HepG2 (cell line): ENCODE measurements around the gene GOLGA6D. TPM values are rescaled to one million over a fixed set of nuclear protein-coding genes. Genes with fewer than 3 reads are reported as not detected.

ENCODE experiments used
- CEBPB ChIP-seq: IDR thresholded peaks from 2 replicates; pipeline ENCODE4 v1.6.1; 2011; ENCODE audit warnings: low read depth, low read length, improper control_type of control experiment, borderline replicate concordance
- KDM2A ChIP-seq: sonication (generic); formaldehyde crosslinking; IDR thresholded peaks from 2 replicates; pipeline ENCODE4 v1.4.0; 2020; ENCODE audit warnings: low read depth, missing genetic modification reagents, borderline replicate concordance
- SRF ChIP-seq: IDR thresholded peaks from 2 replicates; pipeline ENCODE4 v1.6.1; 2011; ENCODE audit warnings: mild to moderate bottlenecking, low read depth, low read length, moderate library complexity
- TBX2 ChIP-seq: sonication (generic); formaldehyde crosslinking; IDR thresholded peaks from 2 replicates; pipeline ENCODE4 v1.5.0; 2020; ENCODE audit warnings: missing genetic modification reagents, mild to moderate bottlenecking, borderline replicate concordance
- TEAD2 ChIP-seq: sonication (generic); formaldehyde crosslinking; IDR thresholded peaks from 2 replicates; pipeline ENCODE4 v1.9.0; 2021; ENCODE audit warnings: missing genetic modification reagents
- ZFY ChIP-seq: sonication (generic); formaldehyde crosslinking; IDR thresholded peaks from 2 replicates; pipeline ENCODE4 v1.4.0; 2020; ENCODE audit warnings: missing genetic modification reagents
- ZMAT3 ChIP-seq: sonication (generic); formaldehyde crosslinking; conservative IDR thresholded peaks from 2 replicates; pipeline ENCODE4 v1.7.0; 2021; ENCODE audit warnings: missing genetic modification reagents
- ZNF180 ChIP-seq: sonication (generic); formaldehyde crosslinking; IDR thresholded peaks from 2 replicates; pipeline ENCODE4 v1.4.0; 2020; ENCODE audit warnings: low read depth, missing genetic modification reagents, borderline replicate concordance
- ZNF563 ChIP-seq: sonication (generic); formaldehyde crosslinking; IDR thresholded peaks from 2 replicates; pipeline ENCODE4 v1.8.0; 2022; ENCODE audit warnings: mild to moderate bottlenecking, moderate library complexity, missing genetic modification reagents
- polyA plus RNA-seq, 8 experiments: library from polyadenylated mRNA; depleted of rRNA in 3 of 8; stranded (reverse) in 7 of 8; unstranded in 1 of 8; fragments of >200 nt; fragmentation: Illumina TruSeq in 4 of 8; extraction: Trizol in 4 of 8; gene quantifications; 2 replicates each; pipeline versions ENCODE4 v1.2.1 to v1.2.3, GENCODE V29; 2011 to 2016; ENCODE audit warnings: low read depth in 4 of 8, missing spikeins in 1 of 8, mixed read lengths in 1 of 8; ENCODE audit not compliant: insufficient read depth in 1 of 8
- total RNA-seq, 5 experiments: library from RNA; depleted of rRNA; stranded (reverse); fragments of >200 nt; fragmentation: Illumina TruSeq; extraction: Trizol; gene quantifications; 2 replicates each; pipeline ENCODE4 v1.2.3, GENCODE V29; 2016; ENCODE audit warnings: low read depth in 1 of 5
- TF ChIP-seq, protein P1 (sequence below): sonication (generic); formaldehyde crosslinking; IDR thresholded peaks from 2 replicates; pipeline ENCODE4 v1.8.1; 2022; ENCODE audit warnings: low read depth, mild to moderate bottlenecking, missing genetic modification reagents
- TF ChIP-seq, protein P2 (sequence below): fragments of 450-650 bp; IDR thresholded peaks from 2 replicates; pipeline ENCODE4 v1.6.1; 2016
- TF ChIP-seq, protein P3 (sequence below): sonication (generic); formaldehyde crosslinking; IDR thresholded peaks from 2 replicates; pipeline ENCODE4 v1.4.0; 2020; ENCODE audit warnings: missing genetic modification reagents
- TF ChIP-seq, protein P4 (sequence below): sonication (generic); formaldehyde crosslinking; IDR thresholded peaks from 2 replicates; pipeline ENCODE4 v1.4.0; 2020; ENCODE audit warnings: missing genetic modification reagents
- TF ChIP-seq, protein P5 (sequence below): sonication (generic); formaldehyde crosslinking; IDR thresholded peaks from 2 replicates; pipeline ENCODE4 v1.5.0; 2020; ENCODE audit warnings: mild to moderate bottlenecking, missing genetic modification reagents, borderline replicate concordance

Gene GOLGA6D
- total and polyA plus RNA-seq, 2 of the 13 experiments (the other 11 are each of a cell fraction or from before 2014, with no cell fraction given) = 0.04 TPM; not detected in 1

DNA sequence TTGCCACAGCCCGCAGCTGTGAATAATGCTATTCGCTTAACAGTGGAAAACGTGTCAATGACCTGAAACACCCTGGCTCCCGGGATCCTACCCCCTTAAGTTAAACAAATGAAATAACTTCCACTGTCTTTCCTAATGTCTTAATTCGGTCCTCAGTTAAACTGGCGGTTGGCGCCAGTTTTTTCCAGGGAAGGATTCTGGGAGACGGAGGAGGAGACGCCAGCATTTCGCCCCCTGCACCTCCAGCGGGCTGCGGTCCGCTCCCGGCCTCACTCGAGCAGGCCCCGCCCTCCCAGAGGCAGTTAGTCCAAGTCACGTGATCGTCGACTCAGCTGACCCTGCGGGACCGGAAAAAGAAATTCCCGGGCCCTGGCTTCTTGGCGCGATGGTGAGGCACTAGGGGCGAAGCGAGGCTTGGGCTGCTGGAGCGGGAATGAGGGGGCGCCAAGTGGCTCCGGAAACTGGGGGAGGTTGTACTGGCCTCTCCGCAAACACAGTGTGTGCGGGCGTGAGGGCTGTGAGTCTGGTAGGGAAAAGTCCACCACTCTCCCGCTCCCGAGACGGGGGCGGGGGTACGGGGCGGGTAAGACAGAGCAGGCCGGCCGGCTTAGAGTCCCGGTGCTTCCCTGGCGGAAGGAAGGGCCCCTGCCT, 53.2 kb downstream of the GOLGA6D start, which contains the start of gene COMMD4 (continued):
- TF ChIP-seq, protein P1, sequence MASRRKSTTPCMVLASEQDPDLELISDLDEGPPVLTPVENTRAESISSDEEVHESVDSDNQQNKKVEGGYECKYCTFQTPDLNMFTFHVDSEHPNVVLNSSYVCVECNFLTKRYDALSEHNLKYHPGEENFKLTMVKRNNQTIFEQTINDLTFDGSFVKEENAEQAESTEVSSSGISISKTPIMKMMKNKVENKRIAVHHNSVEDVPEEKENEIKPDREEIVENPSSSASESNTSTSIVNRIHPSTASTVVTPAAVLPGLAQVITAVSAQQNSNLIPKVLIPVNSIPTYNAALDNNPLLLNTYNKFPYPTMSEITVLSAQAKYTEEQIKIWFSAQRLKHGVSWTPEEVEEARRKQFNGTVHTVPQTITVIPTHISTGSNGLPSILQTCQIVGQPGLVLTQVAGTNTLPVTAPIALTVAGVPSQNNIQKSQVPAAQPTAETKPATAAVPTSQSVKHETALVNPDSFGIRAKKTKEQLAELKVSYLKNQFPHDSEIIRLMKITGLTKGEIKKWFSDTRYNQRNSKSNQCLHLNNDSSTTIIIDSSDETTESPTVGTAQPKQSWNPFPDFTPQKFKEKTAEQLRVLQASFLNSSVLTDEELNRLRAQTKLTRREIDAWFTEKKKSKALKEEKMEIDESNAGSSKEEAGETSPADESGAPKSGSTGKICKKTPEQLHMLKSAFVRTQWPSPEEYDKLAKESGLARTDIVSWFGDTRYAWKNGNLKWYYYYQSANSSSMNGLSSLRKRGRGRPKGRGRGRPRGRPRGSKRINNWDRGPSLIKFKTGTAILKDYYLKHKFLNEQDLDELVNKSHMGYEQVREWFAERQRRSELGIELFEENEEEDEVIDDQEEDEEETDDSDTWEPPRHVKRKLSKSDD (CRISPR knock-in tag) = no peak
- TF ChIP-seq TBX2 (CRISPR knock-in tag) (peak; percentile 68), SRF (no peak), TEAD2 (CRISPR knock-in tag) (no peak), KDM2A (CRISPR knock-in tag) (peak; percentile 94), ZFY (CRISPR knock-in tag) (peak; percentile 92), CEBPB (no peak), ZNF180 (CRISPR knock-in tag) (no peak), ZMAT3 (peak; percentile 84; the same call in 1 of the 2 replicates), ZNF563 (CRISPR knock-in tag) (peak; percentile 62; the same call in 1 of the 2 replicates)
- TF ChIP-seq, protein P2, sequence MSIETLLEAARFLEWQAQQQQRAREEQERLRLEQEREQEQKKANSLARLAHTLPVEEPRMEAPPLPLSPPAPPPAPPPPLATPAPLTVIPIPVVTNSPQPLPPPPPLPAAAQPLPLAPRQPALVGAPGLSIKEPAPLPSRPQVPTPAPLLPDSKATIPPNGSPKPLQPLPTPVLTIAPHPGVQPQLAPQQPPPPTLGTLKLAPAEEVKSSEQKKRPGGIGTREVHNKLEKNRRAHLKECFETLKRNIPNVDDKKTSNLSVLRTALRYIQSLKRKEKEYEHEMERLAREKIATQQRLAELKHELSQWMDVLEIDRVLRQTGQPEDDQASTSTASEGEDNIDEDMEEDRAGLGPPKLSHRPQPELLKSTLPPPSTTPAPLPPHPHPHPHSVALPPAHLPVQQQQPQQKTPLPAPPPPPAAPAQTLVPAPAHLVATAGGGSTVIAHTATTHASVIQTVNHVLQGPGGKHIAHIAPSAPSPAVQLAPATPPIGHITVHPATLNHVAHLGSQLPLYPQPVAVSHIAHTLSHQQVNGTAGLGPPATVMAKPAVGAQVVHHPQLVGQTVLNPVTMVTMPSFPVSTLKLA = 0 out of 2 replicates have a peak, but pooled peaks have one; percentile 42
- TF ChIP-seq, protein P3, sequence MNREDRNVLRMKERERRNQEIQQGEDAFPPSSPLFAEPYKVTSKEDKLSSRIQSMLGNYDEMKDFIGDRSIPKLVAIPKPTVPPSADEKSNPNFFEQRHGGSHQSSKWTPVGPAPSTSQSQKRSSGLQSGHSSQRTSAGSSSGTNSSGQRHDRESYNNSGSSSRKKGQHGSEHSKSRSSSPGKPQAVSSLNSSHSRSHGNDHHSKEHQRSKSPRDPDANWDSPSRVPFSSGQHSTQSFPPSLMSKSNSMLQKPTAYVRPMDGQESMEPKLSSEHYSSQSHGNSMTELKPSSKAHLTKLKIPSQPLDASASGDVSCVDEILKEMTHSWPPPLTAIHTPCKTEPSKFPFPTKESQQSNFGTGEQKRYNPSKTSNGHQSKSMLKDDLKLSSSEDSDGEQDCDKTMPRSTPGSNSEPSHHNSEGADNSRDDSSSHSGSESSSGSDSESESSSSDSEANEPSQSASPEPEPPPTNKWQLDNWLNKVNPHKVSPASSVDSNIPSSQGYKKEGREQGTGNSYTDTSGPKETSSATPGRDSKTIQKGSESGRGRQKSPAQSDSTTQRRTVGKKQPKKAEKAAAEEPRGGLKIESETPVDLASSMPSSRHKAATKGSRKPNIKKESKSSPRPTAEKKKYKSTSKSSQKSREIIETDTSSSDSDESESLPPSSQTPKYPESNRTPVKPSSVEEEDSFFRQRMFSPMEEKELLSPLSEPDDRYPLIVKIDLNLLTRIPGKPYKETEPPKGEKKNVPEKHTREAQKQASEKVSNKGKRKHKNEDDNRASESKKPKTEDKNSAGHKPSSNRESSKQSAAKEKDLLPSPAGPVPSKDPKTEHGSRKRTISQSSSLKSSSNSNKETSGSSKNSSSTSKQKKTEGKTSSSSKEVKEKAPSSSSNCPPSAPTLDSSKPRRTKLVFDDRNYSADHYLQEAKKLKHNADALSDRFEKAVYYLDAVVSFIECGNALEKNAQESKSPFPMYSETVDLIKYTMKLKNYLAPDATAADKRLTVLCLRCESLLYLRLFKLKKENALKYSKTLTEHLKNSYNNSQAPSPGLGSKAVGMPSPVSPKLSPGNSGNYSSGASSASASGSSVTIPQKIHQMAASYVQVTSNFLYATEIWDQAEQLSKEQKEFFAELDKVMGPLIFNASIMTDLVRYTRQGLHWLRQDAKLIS (CRISPR knock-in tag) = no peak
- TF ChIP-seq, protein P4, sequence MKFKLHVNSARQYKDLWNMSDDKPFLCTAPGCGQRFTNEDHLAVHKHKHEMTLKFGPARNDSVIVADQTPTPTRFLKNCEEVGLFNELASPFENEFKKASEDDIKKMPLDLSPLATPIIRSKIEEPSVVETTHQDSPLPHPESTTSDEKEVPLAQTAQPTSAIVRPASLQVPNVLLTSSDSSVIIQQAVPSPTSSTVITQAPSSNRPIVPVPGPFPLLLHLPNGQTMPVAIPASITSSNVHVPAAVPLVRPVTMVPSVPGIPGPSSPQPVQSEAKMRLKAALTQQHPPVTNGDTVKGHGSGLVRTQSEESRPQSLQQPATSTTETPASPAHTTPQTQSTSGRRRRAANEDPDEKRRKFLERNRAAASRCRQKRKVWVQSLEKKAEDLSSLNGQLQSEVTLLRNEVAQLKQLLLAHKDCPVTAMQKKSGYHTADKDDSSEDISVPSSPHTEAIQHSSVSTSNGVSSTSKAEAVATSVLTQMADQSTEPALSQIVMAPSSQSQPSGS = peak; percentile 57
- TF ChIP-seq, protein P5, sequence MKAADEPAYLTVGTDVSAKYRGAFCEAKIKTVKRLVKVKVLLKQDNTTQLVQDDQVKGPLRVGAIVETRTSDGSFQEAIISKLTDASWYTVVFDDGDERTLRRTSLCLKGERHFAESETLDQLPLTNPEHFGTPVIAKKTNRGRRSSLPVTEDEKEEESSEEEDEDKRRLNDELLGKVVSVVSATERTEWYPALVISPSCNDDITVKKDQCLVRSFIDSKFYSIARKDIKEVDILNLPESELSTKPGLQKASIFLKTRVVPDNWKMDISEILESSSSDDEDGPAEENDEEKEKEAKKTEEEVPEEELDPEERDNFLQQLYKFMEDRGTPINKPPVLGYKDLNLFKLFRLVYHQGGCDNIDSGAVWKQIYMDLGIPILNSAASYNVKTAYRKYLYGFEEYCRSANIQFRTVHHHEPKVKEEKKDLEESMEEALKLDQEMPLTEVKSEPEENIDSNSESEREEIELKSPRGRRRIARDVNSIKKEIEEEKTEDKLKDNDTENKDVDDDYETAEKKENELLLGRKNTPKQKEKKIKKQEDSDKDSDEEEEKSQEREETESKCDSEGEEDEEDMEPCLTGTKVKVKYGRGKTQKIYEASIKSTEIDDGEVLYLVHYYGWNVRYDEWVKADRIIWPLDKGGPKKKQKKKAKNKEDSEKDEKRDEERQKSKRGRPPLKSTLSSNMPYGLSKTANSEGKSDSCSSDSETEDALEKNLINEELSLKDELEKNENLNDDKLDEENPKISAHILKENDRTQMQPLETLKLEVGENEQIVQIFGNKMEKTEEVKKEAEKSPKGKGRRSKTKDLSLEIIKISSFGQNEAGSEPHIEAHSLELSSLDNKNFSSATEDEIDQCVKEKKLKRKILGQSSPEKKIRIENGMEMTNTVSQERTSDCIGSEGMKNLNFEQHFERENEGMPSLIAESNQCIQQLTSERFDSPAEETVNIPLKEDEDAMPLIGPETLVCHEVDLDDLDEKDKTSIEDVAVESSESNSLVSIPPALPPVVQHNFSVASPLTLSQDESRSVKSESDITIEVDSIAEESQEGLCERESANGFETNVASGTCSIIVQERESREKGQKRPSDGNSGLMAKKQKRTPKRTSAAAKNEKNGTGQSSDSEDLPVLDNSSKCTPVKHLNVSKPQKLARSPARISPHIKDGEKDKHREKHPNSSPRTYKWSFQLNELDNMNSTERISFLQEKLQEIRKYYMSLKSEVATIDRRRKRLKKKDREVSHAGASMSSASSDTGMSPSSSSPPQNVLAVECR = peak; percentile 98
